Measurements from ENCODE around the gene FAM114A1.

Gene FAM114A1

DNA sequence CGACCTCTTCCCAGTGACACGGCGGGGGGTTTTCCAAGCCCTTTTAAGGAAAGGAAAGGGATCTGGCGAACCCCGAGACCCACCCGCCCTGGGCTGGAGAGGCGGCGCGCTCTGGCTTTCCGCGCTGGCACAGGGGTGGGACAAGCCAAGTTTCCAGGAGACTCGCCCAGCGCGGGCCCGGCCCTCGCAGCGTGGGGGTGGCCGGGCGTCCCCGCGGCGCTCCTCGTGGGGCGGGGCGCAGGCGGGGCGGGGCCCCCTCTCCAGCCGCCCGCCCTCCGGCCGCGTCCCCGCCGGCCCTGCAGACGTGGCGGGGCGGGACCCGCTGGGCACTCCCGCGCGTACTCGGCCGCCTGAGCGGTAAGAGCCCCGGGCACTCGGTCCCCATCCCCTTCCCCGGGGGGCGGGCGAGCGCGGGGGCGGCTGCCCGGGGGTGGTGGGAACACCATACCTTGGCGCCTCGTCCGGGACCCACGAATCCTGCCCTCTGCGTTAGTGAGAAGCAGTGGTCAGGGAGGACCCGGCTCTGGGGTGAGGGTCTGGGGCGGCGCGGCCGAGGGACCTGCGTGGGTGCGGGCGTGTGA lies at the start of gene FAM114A1:
FAM114A1 (plus strand) TSS at position 329 of the 581 bp plus-strand sequence. CDS start 10,273 bp downstream, outside the sequence.
- H3K4me3 ChIP-seq (ENCODE audit: low read depth, low read length) = peak within 1 kb of the TSS; percentile 62
- TF ChIP-seq POLR2A (IDR thresholded peaks at IDR 0.05; ENCODE audit: extremely low read depth, insufficient read length) (peak; percentile 28), MYC (IDR thresholded peaks at IDR 0.05; ENCODE audit: low read depth, low read length) (no peak)
- peak; percentile 81 for DNase-seq (ENCODE audit: low read depth)

DNA sequence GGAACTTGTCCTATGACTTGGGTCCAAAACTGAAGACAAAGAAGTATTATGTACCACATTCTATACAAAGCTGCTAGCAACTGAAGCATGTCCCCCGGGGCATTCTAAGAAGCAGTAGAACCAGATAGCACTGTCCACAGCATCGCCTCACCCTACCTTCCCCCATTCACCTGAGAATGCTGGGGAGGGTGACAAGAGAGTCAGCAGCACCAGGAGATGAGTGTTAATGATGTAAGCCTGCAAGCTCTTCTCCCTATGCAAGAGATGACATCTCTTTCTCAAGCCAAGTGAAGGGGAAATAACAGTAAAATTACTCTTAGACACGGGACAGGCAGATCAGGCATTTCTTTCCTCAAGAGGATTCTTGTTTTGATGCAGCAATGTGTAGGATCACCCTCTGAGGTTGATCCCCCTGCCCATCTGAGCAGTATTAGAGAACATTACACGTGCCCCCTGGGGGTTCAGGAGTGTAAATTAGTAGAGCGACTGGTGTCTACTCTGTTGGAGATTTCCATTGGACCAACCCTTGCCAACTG lies 49.1 kb upstream of the FAM114A1 start:
- no peak overlapping the region for H3K4me3 ChIP-seq (ENCODE audit: low read depth, low read length)
- TF ChIP-seq, protein P1, sequence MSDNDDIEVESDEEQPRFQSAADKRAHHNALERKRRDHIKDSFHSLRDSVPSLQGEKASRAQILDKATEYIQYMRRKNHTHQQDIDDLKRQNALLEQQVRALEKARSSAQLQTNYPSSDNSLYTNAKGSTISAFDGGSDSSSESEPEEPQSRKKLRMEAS (IDR thresholded peaks at IDR 0.05; ENCODE audit: low read depth, low read length) = no peak
- TF ChIP-seq, protein P2, sequence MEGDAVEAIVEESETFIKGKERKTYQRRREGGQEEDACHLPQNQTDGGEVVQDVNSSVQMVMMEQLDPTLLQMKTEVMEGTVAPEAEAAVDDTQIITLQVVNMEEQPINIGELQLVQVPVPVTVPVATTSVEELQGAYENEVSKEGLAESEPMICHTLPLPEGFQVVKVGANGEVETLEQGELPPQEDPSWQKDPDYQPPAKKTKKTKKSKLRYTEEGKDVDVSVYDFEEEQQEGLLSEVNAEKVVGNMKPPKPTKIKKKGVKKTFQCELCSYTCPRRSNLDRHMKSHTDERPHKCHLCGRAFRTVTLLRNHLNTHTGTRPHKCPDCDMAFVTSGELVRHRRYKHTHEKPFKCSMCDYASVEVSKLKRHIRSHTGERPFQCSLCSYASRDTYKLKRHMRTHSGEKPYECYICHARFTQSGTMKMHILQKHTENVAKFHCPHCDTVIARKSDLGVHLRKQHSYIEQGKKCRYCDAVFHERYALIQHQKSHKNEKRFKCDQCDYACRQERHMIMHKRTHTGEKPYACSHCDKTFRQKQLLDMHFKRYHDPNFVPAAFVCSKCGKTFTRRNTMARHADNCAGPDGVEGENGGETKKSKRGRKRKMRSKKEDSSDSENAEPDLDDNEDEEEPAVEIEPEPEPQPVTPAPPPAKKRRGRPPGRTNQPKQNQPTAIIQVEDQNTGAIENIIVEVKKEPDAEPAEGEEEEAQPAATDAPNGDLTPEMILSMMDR (IDR thresholded peaks at IDR 0.05; ENCODE audit: low read depth, low read length) = no peak
- no peak for TF ChIP-seq POLR2A (IDR thresholded peaks at IDR 0.05; ENCODE audit: extremely low read depth, insufficient read length)
- TF ChIP-seq MYC (IDR thresholded peaks at IDR 0.05; ENCODE audit: low read depth, low read length) = no peak
- no peak for DNase-seq (ENCODE audit: low read depth)

DNA sequence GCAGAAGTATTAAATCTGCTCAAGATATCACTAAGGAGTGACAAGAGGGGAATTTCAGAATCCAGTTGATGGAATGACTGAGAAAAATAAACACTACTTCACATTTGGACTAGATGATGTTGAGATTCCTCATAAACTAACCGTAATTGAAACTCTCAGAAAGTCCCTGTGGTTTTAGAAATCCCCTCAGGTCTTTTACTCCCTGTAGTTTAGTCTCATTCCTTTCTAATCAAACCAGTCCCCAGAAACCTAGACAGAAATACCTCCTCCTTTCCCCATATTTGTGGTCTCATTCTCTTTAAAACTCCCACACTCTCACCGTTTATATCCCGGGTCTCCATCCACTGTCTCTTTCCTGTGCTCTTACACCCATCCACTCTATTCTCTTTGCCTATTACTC lies 48.0 kb upstream of the FAM114A1 start:
- no peak for DNase-seq (ENCODE audit: low read depth)
- no peak for TF ChIP-seq POLR2A (IDR thresholded peaks at IDR 0.05; ENCODE audit: extremely low read depth, insufficient read length)
- H3K4me3 ChIP-seq (ENCODE audit: low read depth, low read length) = no peak overlapping the region

GRCh38 chr4:38820329-38821061 lies 47.1 kb upstream of the FAM114A1 start:
- TF ChIP-seq POLR2A (IDR thresholded peaks at IDR 0.05; ENCODE audit: extremely low read depth, insufficient read length) (no peak), MYC (IDR thresholded peaks at IDR 0.05; ENCODE audit: low read depth, low read length) (no peak)
- TF ChIP-seq, protein P2 (IDR thresholded peaks at IDR 0.05; ENCODE audit: low read depth, low read length) = no peak
- TF ChIP-seq, protein P1 (IDR thresholded peaks at IDR 0.05; ENCODE audit: low read depth, low read length) = no peak

DNA sequence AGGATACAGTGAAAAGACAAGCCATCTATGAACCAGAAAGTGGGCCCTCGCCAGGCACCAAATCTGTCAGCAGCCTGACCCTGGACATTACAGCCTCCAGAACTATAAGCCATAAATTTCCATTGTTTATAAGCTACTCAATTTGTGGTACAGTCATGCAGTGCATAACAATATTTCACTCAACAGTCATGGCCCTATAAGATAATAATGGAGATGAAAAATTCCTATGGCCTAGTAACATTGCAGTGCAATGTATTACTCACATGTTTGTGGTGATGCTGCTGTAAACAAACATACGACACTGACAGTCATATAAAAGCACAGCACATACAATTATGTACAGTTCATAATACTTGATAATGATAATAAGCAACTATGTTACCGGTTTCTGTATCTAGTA lies 45.9 kb upstream of the FAM114A1 start:
- TF ChIP-seq POLR2A (IDR thresholded peaks at IDR 0.05; ENCODE audit: extremely low read depth, insufficient read length) (no peak), MYC (IDR thresholded peaks at IDR 0.05; ENCODE audit: low read depth, low read length) (no peak)
- TF ChIP-seq, protein P2 (IDR thresholded peaks at IDR 0.05; ENCODE audit: low read depth, low read length) = no peak
- TF ChIP-seq, protein P1 (IDR thresholded peaks at IDR 0.05; ENCODE audit: low read depth, low read length) = no peak

More at GRCh38 chr4:38820329-38821061, 47.1 kb upstream of the FAM114A1 start:
- DNase-seq (ENCODE audit: low read depth) = no peak
- H3K4me3 ChIP-seq (ENCODE audit: low read depth, low read length) = no peak overlapping the region

GRCh38 chr4:38822748-38823303 lies 44.8 kb upstream of the FAM114A1 start:
- no peak for DNase-seq (ENCODE audit: low read depth)
- H3K4me3 ChIP-seq (ENCODE audit: low read depth, low read length) = no peak overlapping the region
- TF ChIP-seq, protein P2 (IDR thresholded peaks at IDR 0.05; ENCODE audit: low read depth, low read length) = no peak
- TF ChIP-seq MYC (IDR thresholded peaks at IDR 0.05; ENCODE audit: low read depth, low read length) = no peak
- TF ChIP-seq, protein P1 (IDR thresholded peaks at IDR 0.05; ENCODE audit: low read depth, low read length) = no peak
- no peak for TF ChIP-seq POLR2A (IDR thresholded peaks at IDR 0.05; ENCODE audit: extremely low read depth, insufficient read length)

More for the DNA sequence above, 45.9 kb upstream of the FAM114A1 start:
- DNase-seq (ENCODE audit: low read depth) = no peak
- no peak overlapping the region for H3K4me3 ChIP-seq (ENCODE audit: low read depth, low read length)
